Osteoblast (primary cell): Measurements from ENCODE around the gene ZNF830. TPM values are rescaled to one million over a fixed set of nuclear protein-coding genes. Genes with fewer than 3 reads are reported as not detected.

Source experiments
- DNase-seq: peaks from one replicate; pipeline ENCODE4 v3.0.0; 2011; ENCODE audit warnings: low spot score, mixed read lengths; ENCODE audit not compliant: insufficient read length; ENCODE audit errors: missing footprints
- H2AFZ ChIP-seq: 2 replicates; pipeline ENCODE4 v1.6.0; 2011; ENCODE audit warnings: mild to moderate bottlenecking, low read length
- H3K27ac ChIP-seq: 2 replicates; pipeline ENCODE4 v1.5.1; 2011; ENCODE audit warnings: mild to moderate bottlenecking, low read depth, low read length, moderate library complexity
- H3K27me3 ChIP-seq: 2 replicates; pipeline ENCODE4 v1.6.0; 2012; ENCODE audit warnings: mild to moderate bottlenecking, control low read depth, inconsistent platforms, low read length, moderate library complexity; ENCODE audit not compliant: insufficient read depth
- H3K36me3 ChIP-seq: 2 replicates; pipeline ENCODE4 v1.5.1; 2011; ENCODE audit warnings: mild to moderate bottlenecking, low read length, control low read depth, moderate library complexity; ENCODE audit not compliant: insufficient read depth
- H3K4me1 ChIP-seq: 2 replicates; pipeline ENCODE4 v1.5.1; 2011; ENCODE audit warnings: mild to moderate bottlenecking, low read length, control low read depth, moderate library complexity; ENCODE audit not compliant: insufficient read depth
- H3K4me2 ChIP-seq: 2 replicates; pipeline ENCODE4 v1.6.0; 2011; ENCODE audit warnings: mild to moderate bottlenecking, low read length; ENCODE audit not compliant: insufficient read depth
- H3K4me3 ChIP-seq: fragments of 200-600 bp; sonication (generic); 3 replicates; pipeline ENCODE4 v1.5.1; 2012; ENCODE audit warnings: mild to moderate bottlenecking, low read length, inconsistent platforms; ENCODE audit not compliant: insufficient read depth
- H3K79me2 ChIP-seq: 2 replicates; pipeline ENCODE4 v1.6.0; 2012; ENCODE audit warnings: mild to moderate bottlenecking, low read length, control low read depth, inconsistent platforms; ENCODE audit not compliant: insufficient read depth
- H3K9me3 ChIP-seq: 2 replicates; pipeline ENCODE4 v1.5.1; 2011; ENCODE audit warnings: low read depth, low read length, control low read depth
- H4K20me1 ChIP-seq: 2 replicates; pipeline ENCODE4 v1.6.0; 2012; ENCODE audit warnings: mild to moderate bottlenecking, low read length, control low read depth; ENCODE audit not compliant: insufficient read depth
- total RNA-seq: library from RNA; depleted of rRNA; stranded (reverse); fragments of >200 nt; gene quantifications from 2 replicates; pipeline ENCODE4 v1.2.3, GENCODE V29; 2012
- TF ChIP-seq, protein P1 (sequence below): IDR thresholded peaks from 2 replicates; pipeline ENCODE4 v1.5.1; 2011; ENCODE audit warnings: mild to moderate bottlenecking, low read depth, low read length, moderate library complexity; ENCODE audit errors: extremely low read depth

The ZNF830 gene, protein sequence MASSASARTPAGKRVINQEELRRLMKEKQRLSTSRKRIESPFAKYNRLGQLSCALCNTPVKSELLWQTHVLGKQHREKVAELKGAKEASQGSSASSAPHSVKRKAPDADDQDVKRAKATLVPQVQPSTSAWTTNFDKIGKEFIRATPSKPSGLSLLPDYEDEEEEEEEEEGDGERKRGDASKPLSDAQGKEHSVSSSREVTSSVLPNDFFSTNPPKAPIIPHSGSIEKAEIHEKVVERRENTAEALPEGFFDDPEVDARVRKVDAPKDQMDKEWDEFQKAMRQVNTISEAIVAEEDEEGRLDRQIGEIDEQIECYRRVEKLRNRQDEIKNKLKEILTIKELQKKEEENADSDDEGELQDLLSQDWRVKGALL
- 9.4 and 10.5 TPM in 2 replicates for total RNA-seq

DNA sequence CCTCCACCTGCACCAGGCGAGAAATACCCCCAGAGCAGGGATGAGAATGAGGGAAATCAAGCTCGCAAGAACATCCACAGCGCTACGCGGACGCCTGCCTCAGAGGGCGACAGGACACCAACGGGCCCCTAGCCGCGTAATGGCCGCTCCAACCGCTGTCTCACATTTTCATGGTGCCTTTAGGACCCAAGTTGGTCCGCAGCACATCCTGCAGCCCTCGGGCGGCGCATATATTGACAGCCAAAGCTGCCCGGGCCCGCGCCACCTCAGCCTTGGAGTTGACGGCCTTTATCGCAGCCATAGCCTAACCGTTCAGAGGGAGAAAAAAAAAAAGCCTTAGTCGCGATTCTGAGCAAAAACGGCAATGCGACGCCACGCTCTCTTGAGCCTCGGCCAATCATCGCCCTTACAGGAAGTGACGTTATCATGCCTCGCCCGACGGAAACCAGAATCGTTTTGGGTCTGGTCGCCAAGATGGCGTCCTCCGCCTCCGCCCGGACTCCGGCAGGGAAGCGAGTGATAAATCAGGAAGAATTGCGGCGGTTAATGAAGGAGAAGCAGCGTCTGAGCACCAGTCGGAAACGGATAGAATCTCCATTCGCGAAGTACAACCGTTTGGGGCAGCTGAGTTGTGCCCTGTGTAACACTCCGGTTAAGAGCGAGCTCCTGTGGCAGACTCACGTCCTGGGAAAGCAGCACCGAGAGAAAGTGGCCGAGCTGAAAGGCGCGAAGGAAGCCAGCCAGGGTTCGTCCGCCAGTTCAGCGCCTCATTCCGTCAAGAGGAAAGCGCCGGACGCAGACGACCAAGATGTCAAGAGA, at the start of gene ZNF830, which contains the start of gene CCT6B:
Gene ZNF830, plus strand, starts transcription at position 448 of the 819 bp plus-strand sequence. Its CDS starts 27 bp downstream, at position 475.
Gene CCT6B, minus strand, starts transcription at position 368 of the 819 bp plus-strand sequence. Its CDS starts 67 bp downstream, at position 301.
- Histone ChIP-seq H3K4me3 (peak within 1 kb of the TSS; percentile 84), H3K36me3 (peaks cover 6% of the 10 kb centered on the region), H3K27ac (peak within 1 kb of the TSS; percentile 94), H4K20me1 (no peaks in the 10 kb centered on the region), H3K27me3 (no peaks in the 10 kb centered on the region), H3K79me2 (peaks cover 22% of the 10 kb centered on the region), H3K4me2 (peak within 1 kb of the TSS; percentile 92), H3K9me3 (no peaks in the 10 kb centered on the region), H2AFZ (peak within 1 kb of the TSS; percentile 93), H3K4me1 (peaks cover 15% of the 10 kb centered on the region)
- DNase-seq = peak; percentile 91
- TF ChIP-seq, protein P1, sequence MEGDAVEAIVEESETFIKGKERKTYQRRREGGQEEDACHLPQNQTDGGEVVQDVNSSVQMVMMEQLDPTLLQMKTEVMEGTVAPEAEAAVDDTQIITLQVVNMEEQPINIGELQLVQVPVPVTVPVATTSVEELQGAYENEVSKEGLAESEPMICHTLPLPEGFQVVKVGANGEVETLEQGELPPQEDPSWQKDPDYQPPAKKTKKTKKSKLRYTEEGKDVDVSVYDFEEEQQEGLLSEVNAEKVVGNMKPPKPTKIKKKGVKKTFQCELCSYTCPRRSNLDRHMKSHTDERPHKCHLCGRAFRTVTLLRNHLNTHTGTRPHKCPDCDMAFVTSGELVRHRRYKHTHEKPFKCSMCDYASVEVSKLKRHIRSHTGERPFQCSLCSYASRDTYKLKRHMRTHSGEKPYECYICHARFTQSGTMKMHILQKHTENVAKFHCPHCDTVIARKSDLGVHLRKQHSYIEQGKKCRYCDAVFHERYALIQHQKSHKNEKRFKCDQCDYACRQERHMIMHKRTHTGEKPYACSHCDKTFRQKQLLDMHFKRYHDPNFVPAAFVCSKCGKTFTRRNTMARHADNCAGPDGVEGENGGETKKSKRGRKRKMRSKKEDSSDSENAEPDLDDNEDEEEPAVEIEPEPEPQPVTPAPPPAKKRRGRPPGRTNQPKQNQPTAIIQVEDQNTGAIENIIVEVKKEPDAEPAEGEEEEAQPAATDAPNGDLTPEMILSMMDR = no peak

GRCh38 chr17:34913001-34913400, 48.3 kb upstream of the ZNF830 start:
- Histone ChIP-seq H3K4me1 (no peaks in the 10 kb centered on the region), H4K20me1 (no peaks in the 10 kb centered on the region), H2AFZ (no peak overlapping the region), H3K27me3 (no peaks in the 10 kb centered on the region), H3K79me2 (no peaks in the 10 kb centered on the region), H3K4me3 (no peak overlapping the region), H3K36me3 (no peaks in the 10 kb centered on the region), H3K9me3 (no peaks in the 10 kb centered on the region), H3K4me2 (no peak overlapping the region), H3K27ac (no peak overlapping the region)
- TF ChIP-seq, protein P1 = no peak
- no peak for DNase-seq

- Histone ChIP-seq H3K4me2 (no peak overlapping the region), H3K4me1 (no peaks in the 10 kb centered on the region), H4K20me1 (no peaks in the 10 kb centered on the region), H3K9me3 (no peaks in the 10 kb centered on the region), H3K27ac (no peak overlapping the region), H3K27me3 (no peaks in the 10 kb centered on the region), H3K36me3 (no peaks in the 10 kb centered on the region), H3K79me2 (no peaks in the 10 kb centered on the region), H3K4me3 (no peak overlapping the region), H2AFZ (no peak overlapping the region)
- TF ChIP-seq, protein P1 = no peak
- no peak for DNase-seq
These were observed 45.2 kb upstream of the ZNF830 start for GRCh38 chr17:34916120-34916519.

DNA sequence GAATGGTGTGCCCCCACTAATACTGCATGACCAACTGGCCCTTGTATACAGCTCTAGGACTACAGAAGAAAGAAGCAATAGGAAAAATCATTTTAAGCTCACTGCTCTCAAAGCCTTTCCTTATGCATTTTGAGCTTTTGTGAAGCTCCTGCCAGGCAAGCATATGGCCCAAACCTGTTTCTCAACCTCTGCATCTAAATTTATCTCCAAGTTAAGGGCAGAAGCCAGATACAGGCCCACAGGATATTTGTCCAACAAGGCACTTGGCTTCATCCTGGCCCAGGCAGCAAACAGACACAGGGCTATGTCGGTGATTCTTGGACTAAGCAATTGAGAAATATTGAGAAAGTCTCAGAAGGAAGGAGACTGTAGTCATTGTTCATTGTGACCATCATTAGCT, 44.0 kb upstream of the ZNF830 start:
- no peaks in the 10 kb centered on the region for H3K4me1 ChIP-seq
- no peak for DNase-seq
- TF ChIP-seq, protein P1 = no peak
- no peaks in the 10 kb centered on the region for H3K79me2 ChIP-seq
- H3K4me3 ChIP-seq = no peak overlapping the region
- no peaks in the 10 kb centered on the region for H3K9me3 ChIP-seq
- H3K4me2 ChIP-seq = no peak overlapping the region
- H3K36me3 ChIP-seq = no peaks in the 10 kb centered on the region
- no peak overlapping the region for H3K27ac ChIP-seq
- no peaks in the 10 kb centered on the region for H3K27me3 ChIP-seq
- no peak overlapping the region for H2AFZ ChIP-seq
- no peaks in the 10 kb centered on the region for H4K20me1 ChIP-seq
